Endothelial cell of umbilical vein (primary cell): ENCODE results near the gene CEP43. TPM values are rescaled to one million over a fixed set of nuclear protein-coding genes. Genes with fewer than 3 reads are reported as not detected.

Experiments used
- BruUV-seq: library from RNA; stranded (reverse); fragments of 400-500 nt; replicated peaks from 2 replicates; lab custom pipeline; 2021; lab: Mats Ljungman, UMichigan
- CTCF ChIA-PET: fragments of 300-600, 350-600 bp; sonication (Branson Sonifier 250); formaldehyde crosslinking; loops from one replicate; lab custom pipeline; 2021; ENCODE audit warnings: antibody characterized with exemption, inconsistent platforms; lab: Charles Lee
- POLR2A ChIA-PET: fragments of 300-600, 350-600 bp; sonication (Branson Sonifier 250); formaldehyde crosslinking; loops from one replicate; lab custom pipeline; 2021; ENCODE audit warnings: antibody characterized with exemption, inconsistent platforms; lab: Charles Lee
- DNase-seq: peaks from one replicate; pipeline ENCODE4 v3.0.0-alpha.2; 2011; ENCODE audit warnings: low read depth, low spot score
- FAIRE-seq: peaks from 2 replicates; lab custom pipeline; 2011; peaks lifted over from hg19 to GRCh38; lab: Jason Lieb, UNC
- H2AFZ ChIP-seq: 2 replicates; pipeline ENCODE4 v1.6.0; 2012; ENCODE audit warnings: low read depth, low read length, control low read depth, inconsistent platforms
- H3K27ac ChIP-seq: 2 replicates; pipeline ENCODE4 v1.5.1; 2011; ENCODE audit warnings: low read depth, mild to moderate bottlenecking, control low read depth, low read length, moderate library complexity; ENCODE audit not compliant: insufficient read depth
- H3K27me3 ChIP-seq, 2 experiments: 2 replicates each; pipeline versions ENCODE4 v1.6.0 to v1.6.1; 2011; ENCODE audit warnings: low read length in 2 of 2, mixed read lengths in 1 of 2; ENCODE audit not compliant: control insufficient read depth in 2 of 2, insufficient read depth in 2 of 2
- H3K36me3 ChIP-seq, 2 experiments: 2 replicates in 1 of 2; 3 replicates in 1 of 2; pipeline ENCODE4 v1.5.1; 2011; ENCODE audit warnings: low read length in 2 of 2, mild to moderate bottlenecking in 1 of 2, moderate library complexity in 1 of 2; ENCODE audit not compliant: control insufficient read depth in 2 of 2, insufficient read depth in 2 of 2; ENCODE audit errors: extremely low read depth in 1 of 2
- H3K4me1 ChIP-seq: 3 replicates; pipeline ENCODE4 v1.5.1; 2011; ENCODE audit warnings: mild to moderate bottlenecking, low read length; ENCODE audit not compliant: control insufficient read depth, insufficient read depth; ENCODE audit errors: extremely low read depth
- H3K4me2 ChIP-seq: 2 replicates; pipeline ENCODE4 v1.6.1; 2011; ENCODE audit warnings: low read length, control low read depth, mixed read lengths; ENCODE audit not compliant: insufficient read depth
- H3K4me3 ChIP-seq, 3 experiments: fragments of 200-600 bp in 1 of 3; sonication (generic), shearing (Covaris generic) in 1 of 3; replicated peaks in 1 of 3; 2 replicates each; pipeline ENCODE4 v1.5.1; 2011 to 2016; ENCODE audit warnings: control low read depth in 3 of 3, low read length in 3 of 3, mild to moderate bottlenecking in 2 of 3, inconsistent platforms in 1 of 3, low read depth in 1 of 3, moderate library complexity in 1 of 3; ENCODE audit not compliant: insufficient read depth in 1 of 3
- H3K79me2 ChIP-seq: 2 replicates; pipeline ENCODE4 v1.6.0; 2012; ENCODE audit warnings: low read length, inconsistent platforms; ENCODE audit not compliant: control insufficient read depth, insufficient read depth
- H3K9ac ChIP-seq: replicated peaks from 2 replicates; pipeline ENCODE3; 2011; ENCODE audit warnings: low read length, control low read depth; ENCODE audit not compliant: insufficient read depth; ENCODE audit errors: extremely low read depth
- H3K9me1 ChIP-seq: replicated peaks from 3 replicates; pipeline ENCODE4 v1.6.0; 2011; ENCODE audit warnings: mild to moderate bottlenecking, low read length; ENCODE audit not compliant: control insufficient read depth, insufficient read depth; ENCODE audit errors: extremely low read depth
- H3K9me3 ChIP-seq: replicated peaks from 2 replicates; pipeline ENCODE4 v1.5.1; 2012; ENCODE audit warnings: low read length, inconsistent platforms; ENCODE audit not compliant: control insufficient read depth, insufficient read depth
- H4K20me1 ChIP-seq: replicated peaks from 2 replicates; pipeline ENCODE3; 2011; ENCODE audit warnings: mild to moderate bottlenecking, low read length; ENCODE audit not compliant: control insufficient read depth, insufficient read depth; ENCODE audit errors: extremely low read depth
- GATA2 ChIP-seq: IDR thresholded peaks from 2 replicates; pipeline ENCODE4 v1.7.0; 2011; ENCODE audit warnings: low read depth, mild to moderate bottlenecking, moderate library complexity, mixed read lengths, low read length; ENCODE audit not compliant: insufficient read length, insufficient read depth
- MYC ChIP-seq: IDR thresholded peaks from one replicate; pipeline ENCODE4 v1.6.1; 2011; ENCODE audit warnings: mild to moderate bottlenecking, low read depth, low read length
- POLR2A ChIP-seq: IDR thresholded peaks from 2 replicates; pipeline ENCODE4 v1.6.1; 2012; ENCODE audit warnings: low read depth, mild to moderate bottlenecking, control low read depth, low read length
- POLR2AphosphoS5 ChIP-seq: IDR thresholded peaks from 2 replicates; pipeline ENCODE4 v1.6.1; 2012; ENCODE audit warnings: low read depth, mild to moderate bottlenecking, control low read depth, low read length, moderate library complexity; ENCODE audit not compliant: insufficient read depth
- dilution Hi-C: fragments of 300-500 bp; cut with MboI; formaldehyde crosslinking; loops from one replicate; pipeline ENCODE4 v1.15.0; 2019; ENCODE audit warnings: low sequenced_read_pairs; ENCODE audit not compliant: extremely low pct_ligation_motif_present
- intact Hi-C: fragments of 100-400 bp; cut with micrococcal nuclease; formaldehyde crosslinking; loops from one replicate; pipeline ENCODE4 v1.10.0; 2022
- polyA plus RNA-seq, 4 experiments: library from polyadenylated mRNA; depleted of rRNA in 3 of 4; stranded (reverse) in 3 of 4; unstranded in 1 of 4; fragments of >200 nt; gene quantifications; 2 replicates each; pipeline versions ENCODE4 v1.2.1 to v1.2.3, GENCODE V29; 2011 to 2012; ENCODE audit warnings: missing spikeins in 1 of 4
- total RNA-seq: library from RNA; stranded (reverse); gene quantifications from 2 replicates; pipeline ENCODE4 v1.2.3, GENCODE V29; 2021
- TF ChIP-seq, protein P1 (sequence below): IDR thresholded peaks from 2 replicates; pipeline ENCODE4 v1.6.1; 2011; ENCODE audit not compliant: insufficient read depth, insufficient read length

CEP43 gene
- total and polyA plus RNA-seq, 2 donors (not counting 3 experiments of a cell fraction or from before 2014, with no cell fraction given) = 6.5 to 22.5 TPM

DNA sequence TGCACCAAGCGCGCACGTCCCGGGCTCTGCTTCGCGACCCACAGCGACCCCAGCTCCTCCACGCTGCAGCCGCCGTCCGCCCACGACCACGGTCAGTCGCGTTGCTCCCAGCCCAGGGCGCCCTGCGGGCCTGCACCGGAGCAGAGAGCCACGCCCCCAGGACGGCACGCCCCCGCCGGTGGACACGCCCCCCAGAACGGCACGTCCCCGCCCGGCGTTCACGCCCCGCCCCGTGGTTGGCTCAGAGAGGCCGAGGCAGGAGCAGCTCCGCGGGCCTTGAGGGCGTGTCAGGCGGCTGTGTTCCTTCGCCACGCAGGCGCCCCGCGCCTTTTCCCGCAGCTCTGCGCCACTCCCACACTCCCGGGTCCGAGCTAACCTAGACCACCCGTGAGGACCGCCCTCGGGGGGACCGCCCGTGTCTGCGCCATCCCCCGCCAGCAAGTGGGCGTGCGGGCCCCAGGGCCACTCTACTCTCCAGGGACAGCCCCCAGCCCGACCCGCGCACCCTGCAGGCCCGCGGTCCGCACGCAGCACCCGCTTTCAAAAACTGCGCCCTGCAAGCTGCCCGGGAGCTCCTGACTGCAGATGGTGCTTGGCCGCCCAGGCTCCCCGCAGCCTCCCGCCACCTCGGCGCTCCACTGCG, 42.6 kb upstream of the CEP43 start, which contains the start of gene RNASET2:
Gene RNASET2 (minus strand): TSS at position 107 of the 643 bp plus-strand sequence. CDS start 368 bp downstream, outside the sequence.
- FAIRE-seq (peak; percentile 86), DNase-seq (peak; percentile 91)
- H3K4me2 ChIP-seq = peak within 1 kb of the TSS; percentile 80
- peak within 1 kb of the TSS; percentile 95 for H2AFZ ChIP-seq
- H3K79me2 ChIP-seq = no peaks in the 10 kb centered on the region
- BruUV-seq = no TSS peak
- POLR2A ChIA-PET = no interaction called here
- no peaks in the 10 kb centered on the region for H3K27me3 ChIP-seq
- H3K36me3 ChIP-seq = no peaks in the 10 kb centered on the region
- H3K4me3 ChIP-seq = peak within 1 kb of the TSS; percentile 60 to 63 (median 61)
- no peaks in the 10 kb centered on the region for H3K9me1 ChIP-seq
- TF ChIP-seq GATA2 (no peak), POLR2AphosphoS5 (peak; percentile 29), POLR2A (peak; percentile 20), MYC (no peak)
- TF ChIP-seq, protein P1, sequence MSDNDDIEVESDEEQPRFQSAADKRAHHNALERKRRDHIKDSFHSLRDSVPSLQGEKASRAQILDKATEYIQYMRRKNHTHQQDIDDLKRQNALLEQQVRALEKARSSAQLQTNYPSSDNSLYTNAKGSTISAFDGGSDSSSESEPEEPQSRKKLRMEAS = no peak
- intact Hi-C loops = loop anchor here (1.0 to 10.0 kb wide), 4 partner anchors 43 to 682 kb away; partner anchors contain the start of genes CEP43 and RPS6KA2
- no peaks in the 10 kb centered on the region for H4K20me1 ChIP-seq
- H3K27ac ChIP-seq = no peak within 1 kb of the TSS
- dilution Hi-C loops = no loop called here
- H3K9me3 ChIP-seq = no peaks in the 10 kb centered on the region
- CTCF ChIA-PET = interaction anchor here (0.5 to 1.6 kb wide), 5 partner anchors 25 to 395 kb away, joined by 3 to 14 read pairs (median 3); partner anchors contain the start of gene CEP43
- peaks cover 21% of the 10 kb centered on the region for H3K4me1 ChIP-seq
- H3K9ac ChIP-seq = peak within 1 kb of the TSS; percentile 46
